Measurements from ENCODE around the gene EHMT1.
"Not testable (repeated sequence)": the region's sequence is repeated elsewhere in the genome, so short reads cannot be mapped to it uniquely, and the experiment has no call there.

DNA sequence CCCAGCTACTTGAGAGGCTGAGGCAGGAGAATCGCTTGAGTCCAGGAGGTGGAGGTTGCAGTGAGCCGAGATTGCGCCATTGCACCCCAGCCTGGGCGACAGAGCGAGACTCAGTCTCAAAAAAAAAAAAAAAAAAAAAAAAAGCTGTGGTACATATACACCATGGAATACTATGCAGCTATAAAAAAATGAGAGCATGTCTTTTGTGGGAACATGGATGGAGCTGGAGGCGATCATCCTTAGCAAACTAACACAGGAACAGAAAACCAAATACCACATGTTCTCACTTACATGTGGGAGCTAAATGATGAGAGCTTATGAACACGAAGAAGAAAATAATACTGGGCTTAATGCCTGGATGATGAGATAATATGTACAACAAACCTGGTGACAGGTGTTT is 22.2 kb upstream of the EHMT1 start:
- TF ChIP-seq, protein P1, sequence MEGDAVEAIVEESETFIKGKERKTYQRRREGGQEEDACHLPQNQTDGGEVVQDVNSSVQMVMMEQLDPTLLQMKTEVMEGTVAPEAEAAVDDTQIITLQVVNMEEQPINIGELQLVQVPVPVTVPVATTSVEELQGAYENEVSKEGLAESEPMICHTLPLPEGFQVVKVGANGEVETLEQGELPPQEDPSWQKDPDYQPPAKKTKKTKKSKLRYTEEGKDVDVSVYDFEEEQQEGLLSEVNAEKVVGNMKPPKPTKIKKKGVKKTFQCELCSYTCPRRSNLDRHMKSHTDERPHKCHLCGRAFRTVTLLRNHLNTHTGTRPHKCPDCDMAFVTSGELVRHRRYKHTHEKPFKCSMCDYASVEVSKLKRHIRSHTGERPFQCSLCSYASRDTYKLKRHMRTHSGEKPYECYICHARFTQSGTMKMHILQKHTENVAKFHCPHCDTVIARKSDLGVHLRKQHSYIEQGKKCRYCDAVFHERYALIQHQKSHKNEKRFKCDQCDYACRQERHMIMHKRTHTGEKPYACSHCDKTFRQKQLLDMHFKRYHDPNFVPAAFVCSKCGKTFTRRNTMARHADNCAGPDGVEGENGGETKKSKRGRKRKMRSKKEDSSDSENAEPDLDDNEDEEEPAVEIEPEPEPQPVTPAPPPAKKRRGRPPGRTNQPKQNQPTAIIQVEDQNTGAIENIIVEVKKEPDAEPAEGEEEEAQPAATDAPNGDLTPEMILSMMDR (IDR thresholded peaks at IDR 0.05; ENCODE audit: insufficient read depth, low read length) = not testable (repeated sequence)
- TF ChIP-seq POLR2AphosphoS5, GABPA (IDR thresholded peaks at IDR 0.05; ENCODE audit: low read depth): not testable (repeated sequence)
